Measurements from ENCODE around the gene OR4K14.
"Not testable (repeated sequence)": the region's sequence is repeated elsewhere in the genome, so short reads cannot be mapped to it uniquely, and the experiment has no call there.

Gene OR4K14

GRCh38 chr14:20019257-20019865 lies at the start of gene OR4K14:
TSS of gene OR4K14 (minus strand) at chr14:20019307. CDS start at chr14:20015193, 4,114 bp downstream.
- DNase-seq (ENCODE audit: low spot score): no peak

GRCh38 chr14:20059745-20060144 lies 40.6 kb upstream of the OR4K14 start, which contains the start of gene OR4L1:
TSS of gene OR4L1 (plus strand) at chr14:20060045. CDS start at chr14:20060045, 0 bp downstream.
- DNase-seq (ENCODE audit: low spot score): no peak

GRCh38 chr14:20048202-20048601 lies 29.1 kb upstream of the OR4K14 start:
- DNase-seq (ENCODE audit: low spot score): no peak

GRCh38 chr14:20044243-20044642 lies 25.1 kb upstream of the OR4K14 start:
- no peak for DNase-seq (ENCODE audit: low spot score)

- no peak for DNase-seq (ENCODE audit: low spot score)
These were observed 16.8 kb upstream of the OR4K14 start, which contains the start of gene OR4K13 for GRCh38 chr14:20035938-20036337. TSS of gene OR4K13 (minus strand) at chr14:20036038. CDS start at chr14:20034758, 1,280 bp downstream.

GRCh38 chr14:20035449-20035848 lies 16.3 kb upstream of the OR4K14 start:
- DNase-seq (ENCODE audit: low spot score): no peak

GRCh38 chr14:20031058-20031457 lies 12.0 kb upstream of the OR4K14 start:
- no peak for DNase-seq (ENCODE audit: low spot score)

- no peak for DNase-seq (ENCODE audit: low spot score)
These were observed 11.0 kb downstream of the OR4K14 start for GRCh38 chr14:20008156-20008555.

GRCh38 chr14:20002319-20002718 lies 16.8 kb downstream of the OR4K14 start:
- DNase-seq (ENCODE audit: low spot score): no peak

GRCh38 chr14:20001863-20002262 lies 17.2 kb downstream of the OR4K14 start, which contains the start of gene OR4Q2:
TSS of gene OR4Q2 (plus strand) at chr14:20002163.
- no peak for DNase-seq (ENCODE audit: low spot score)

GRCh38 chr14:19993438-19993837 lies 25.7 kb downstream of the OR4K14 start:
- DNase-seq (ENCODE audit: low spot score): no peak

GRCh38 chr14:19975291-19975690 lies 43.8 kb downstream of the OR4K14 start, which contains the start of gene OR4K15:
TSS of gene OR4K15 (plus strand) at chr14:19975591. CDS start at chr14:19975591, 0 bp downstream.
- no peak for DNase-seq (ENCODE audit: low spot score)

- DNase-seq (ENCODE audit: low spot score): no peak
These were observed 44.3 kb downstream of the OR4K14 start for GRCh38 chr14:19974844-19975243.

- DNase-seq (ENCODE audit: low spot score): not testable (repeated sequence)
These were observed 49.4 kb downstream of the OR4K14 start for GRCh38 chr14:19969735-19970134.
